Activated CD8-positive, alpha-beta memory T cell treated with anti-CD3 and anti-CD28 coated beads, Interleukin-2, amount 50 U/mL, for 48 hours (primary cell): ENCODE data around the gene TXLNG.

ENCODE experiments used
- DNase-seq: peaks from one replicate; pipeline ENCODE4 v3.0.0-alpha.2; 2020

TXLNG gene

GRCh38 chrX:16874458-16875095, 88.3 kb downstream of the TXLNG start:
- no peak for DNase-seq

- DNase-seq, result no peak
Observed at GRCh38 chrX:16876696-16877095, 90.4 kb downstream of the TXLNG start.

- peak; percentile 53 for DNase-seq
Observed at GRCh38 chrX:16882169-16882568, 95.9 kb downstream of the TXLNG start.

- DNase-seq, result peak; percentile 71
Observed at GRCh38 chrX:16882702-16883486, 96.6 kb downstream of the TXLNG start.

GRCh38 chrX:16883487-16883804, 97.2 kb downstream of the TXLNG start:
- no peak for DNase-seq

GRCh38 chrX:16885628-16886027, 99.4 kb downstream of the TXLNG start:
- no peak for DNase-seq

GRCh38 chrX:16892504-16893362, 106.5 kb downstream of the TXLNG start:
- DNase-seq, result peak; percentile 57
